Peyer's patch (tissue), 4 donors: Measurements from ENCODE around the gene OPA1. TPM values are rescaled to one million over a fixed set of nuclear protein-coding genes. Genes with fewer than 3 reads are reported as not detected.

Experiments
- DNase-seq, 3 donors: peaks; one replicate each; pipeline ENCODE4 v3.0.0-alpha.2; 2017 to 2019
- H3K27ac ChIP-seq, 4 donors: fragments of 200-600 bp; sonication (generic); one replicate each; pipeline ENCODE4 v1.5.1; 2016 to 2019
- H3K27me3 ChIP-seq, 2 donors: fragments of 200-600 bp; sonication (generic); one replicate each; pipeline ENCODE4 v1.5.1; 2019
- H3K36me3 ChIP-seq, 3 donors: fragments of 200-600 bp; sonication (generic); one replicate each; pipeline ENCODE4 v1.5.1; 2016 to 2019
- H3K4me1 ChIP-seq, 4 donors: fragments of 200-600 bp; sonication (generic); one replicate each; pipeline ENCODE4 v1.5.1; 2016 to 2019
- H3K4me3 ChIP-seq, 4 donors: fragments of 200-600 bp; sonication (generic); 1 replicate in 3 of 4; 2 replicates in 1 of 4; pipeline ENCODE4 v1.5.1; 2016 to 2019; ENCODE audit warnings: mild to moderate bottlenecking in 1 of 4
- H3K9me3 ChIP-seq, 4 donors: fragments of 200-600 bp; sonication (generic); one replicate each; pipeline ENCODE4 v1.5.1; 2016 to 2019; ENCODE audit warnings: mild to moderate bottlenecking in 1 of 4
- POLR2A ChIP-seq, 2 donors: fragments of 450-650 bp; IDR thresholded peaks; one replicate each; pipeline ENCODE4 v1.5.1; 2017; ENCODE audit warnings: antibody characterized with exemption in 2 of 2, mild to moderate bottlenecking in 2 of 2, moderate library complexity in 2 of 2
- total RNA-seq, 4 donors: library from RNA; depleted of rRNA; stranded (reverse); fragments of >200 nt; gene quantifications; one replicate each; pipeline ENCODE4 v1.1.0, GENCODE V29; 2016
- TF ChIP-seq, protein P1 (sequence below), 6 experiments: fragments of 450-650 bp in 4 of 6; fragments of 200-600 bp in 2 of 6; sonication (generic) in 1 of 6; IDR thresholded peaks; one replicate each; pipeline ENCODE4 v1.5.1; 2017 to 2019; ENCODE audit warnings: antibody characterized with exemption in 6 of 6, mild to moderate bottlenecking in 3 of 6, moderate library complexity in 1 of 6

The OPA1 gene
- total RNA-seq, 4 donors from 2014 or later = 66.9 to 89.1 (median 78.0) TPM

DNA sequence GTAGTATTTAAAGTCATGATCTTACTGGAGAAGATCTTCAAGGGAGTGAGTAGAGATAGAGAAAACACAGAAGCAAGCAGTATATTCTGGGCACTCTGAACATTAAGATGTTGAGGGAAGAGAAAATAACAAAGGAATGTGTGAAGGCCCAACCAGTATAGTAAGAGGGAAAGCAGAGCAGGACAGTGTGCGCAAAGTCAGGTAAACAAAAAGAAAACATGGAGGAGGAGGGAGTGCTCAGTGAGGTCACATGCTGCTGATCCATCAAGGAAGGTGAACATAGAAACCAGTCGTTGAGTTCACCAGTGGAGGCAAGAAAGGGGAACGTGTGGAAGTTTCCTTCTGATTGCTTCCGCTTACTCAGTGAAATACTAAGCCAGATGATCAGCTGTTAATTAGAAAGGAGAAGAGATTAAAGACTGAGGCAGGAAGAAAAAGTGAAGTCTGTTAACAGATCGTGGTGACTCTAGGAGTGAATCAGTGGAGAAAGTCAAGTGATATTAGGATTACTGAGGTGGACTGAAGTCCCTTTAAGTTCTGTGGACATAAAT, 47.2 kb downstream of the OPA1 start:
- no peak overlapping the region for H3K27ac ChIP-seq
- no peaks in the 10 kb centered on the region for H3K4me1 ChIP-seq
- no peak for DNase-seq
- H3K9me3 ChIP-seq = no peaks in the 10 kb centered on the region
- H3K36me3 ChIP-seq = peaks cover 0 to 66% (median 0%) of the 10 kb centered on the region in 3 donors
- H3K4me3 ChIP-seq = no peak overlapping the region
- no peak for TF ChIP-seq POLR2A (IDR thresholded peaks at IDR 0.05)
- TF ChIP-seq, protein P1, sequence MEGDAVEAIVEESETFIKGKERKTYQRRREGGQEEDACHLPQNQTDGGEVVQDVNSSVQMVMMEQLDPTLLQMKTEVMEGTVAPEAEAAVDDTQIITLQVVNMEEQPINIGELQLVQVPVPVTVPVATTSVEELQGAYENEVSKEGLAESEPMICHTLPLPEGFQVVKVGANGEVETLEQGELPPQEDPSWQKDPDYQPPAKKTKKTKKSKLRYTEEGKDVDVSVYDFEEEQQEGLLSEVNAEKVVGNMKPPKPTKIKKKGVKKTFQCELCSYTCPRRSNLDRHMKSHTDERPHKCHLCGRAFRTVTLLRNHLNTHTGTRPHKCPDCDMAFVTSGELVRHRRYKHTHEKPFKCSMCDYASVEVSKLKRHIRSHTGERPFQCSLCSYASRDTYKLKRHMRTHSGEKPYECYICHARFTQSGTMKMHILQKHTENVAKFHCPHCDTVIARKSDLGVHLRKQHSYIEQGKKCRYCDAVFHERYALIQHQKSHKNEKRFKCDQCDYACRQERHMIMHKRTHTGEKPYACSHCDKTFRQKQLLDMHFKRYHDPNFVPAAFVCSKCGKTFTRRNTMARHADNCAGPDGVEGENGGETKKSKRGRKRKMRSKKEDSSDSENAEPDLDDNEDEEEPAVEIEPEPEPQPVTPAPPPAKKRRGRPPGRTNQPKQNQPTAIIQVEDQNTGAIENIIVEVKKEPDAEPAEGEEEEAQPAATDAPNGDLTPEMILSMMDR (IDR thresholded peaks at IDR 0.05) = no peak
- no peaks in the 10 kb centered on the region for H3K27me3 ChIP-seq

DNA sequence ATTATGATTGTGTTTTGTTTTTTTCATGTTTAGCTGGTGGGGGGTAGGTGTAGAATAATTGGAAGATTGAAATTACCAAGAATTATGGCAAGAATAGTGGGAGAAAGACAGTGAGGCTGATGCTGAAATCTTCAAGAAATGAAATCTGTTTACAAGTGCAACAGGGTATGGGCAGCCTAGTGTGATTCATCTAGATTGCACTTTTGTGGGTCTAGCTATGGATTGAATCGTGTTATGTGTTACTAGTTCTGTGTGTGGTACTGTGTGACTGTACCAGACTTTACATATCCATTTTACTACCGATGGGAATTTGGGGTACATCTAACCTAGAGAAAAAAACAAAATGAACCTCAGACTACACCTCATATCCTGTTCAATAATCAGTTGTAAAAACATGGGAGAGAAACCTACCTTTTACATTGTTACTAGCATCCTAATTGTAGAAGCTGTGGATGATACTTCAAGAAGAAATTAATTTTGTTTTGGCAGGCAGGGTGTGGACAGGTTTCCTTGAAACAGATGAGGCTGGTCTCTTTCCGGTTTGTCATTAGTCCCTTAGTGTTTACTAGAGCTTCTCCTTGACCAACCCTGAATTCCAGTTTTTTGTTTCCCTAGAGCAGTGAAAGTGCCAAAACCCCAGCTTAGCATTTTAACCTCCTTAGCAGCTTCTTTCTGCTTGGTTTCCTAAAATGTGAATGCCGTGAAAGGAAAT, 47.9 kb downstream of the OPA1 start:
- Histone ChIP-seq H3K36me3 (peaks cover 0 to 69% (median 0%) of the 10 kb centered on the region in 3 donors), H3K4me1 (no peaks in the 10 kb centered on the region), H3K27me3 (no peaks in the 10 kb centered on the region), H3K9me3 (no peaks in the 10 kb centered on the region), H3K4me3 (no peak overlapping the region), H3K27ac (no peak overlapping the region)
- TF ChIP-seq POLR2A (IDR thresholded peaks at IDR 0.05) = no peak
- DNase-seq = no peak

DNA sequence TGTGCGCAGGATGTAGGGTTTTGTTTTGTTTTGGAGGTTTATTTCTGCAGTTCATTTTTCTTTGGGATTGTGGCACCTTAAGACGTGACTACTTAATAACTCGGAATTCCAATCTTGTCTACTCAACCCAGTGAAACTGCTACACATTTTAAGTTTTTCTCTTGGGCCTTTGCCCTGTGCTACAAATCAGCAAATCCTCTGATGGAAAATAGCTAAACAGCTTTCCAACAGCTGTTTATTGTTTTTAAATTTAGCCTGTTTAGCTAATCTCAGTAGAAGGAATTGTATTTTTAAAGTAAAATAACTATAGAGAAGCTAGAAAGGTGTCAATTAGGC, 48.4 kb downstream of the OPA1 start:
- Histone ChIP-seq H3K4me3 (no peak overlapping the region), H3K36me3 (peaks cover 0 to 68% (median 0%) of the 10 kb centered on the region in 3 donors), H3K4me1 (no peaks in the 10 kb centered on the region), H3K9me3 (no peaks in the 10 kb centered on the region), H3K27ac (no peak overlapping the region), H3K27me3 (no peaks in the 10 kb centered on the region)
- TF ChIP-seq, protein P1 (IDR thresholded peaks at IDR 0.05) = no peak
- no peak for DNase-seq

DNA sequence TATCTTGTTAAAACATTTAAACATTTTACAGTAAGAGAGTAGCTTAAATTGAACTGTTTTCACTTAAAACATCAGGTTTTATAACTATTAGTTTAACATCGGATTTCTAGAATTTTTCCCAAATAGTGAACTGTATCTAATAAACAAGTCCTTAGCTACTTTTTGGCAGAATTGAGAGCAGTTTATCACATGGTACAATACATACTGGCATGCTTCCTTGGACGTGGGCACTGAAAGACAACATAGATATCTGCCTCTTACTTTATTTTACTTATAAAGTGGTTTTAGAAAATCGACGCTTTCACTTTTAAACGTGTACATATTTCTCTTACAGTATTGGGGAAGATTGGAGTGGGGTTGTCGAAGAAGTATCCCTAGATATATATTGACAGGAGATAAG, 52.8 kb downstream of the OPA1 start:
- no peaks in the 10 kb centered on the region for H3K9me3 ChIP-seq
- no peak overlapping the region for H3K4me3 ChIP-seq
- H3K36me3 ChIP-seq = peaks cover 0 to 72% (median 0%) of the 10 kb centered on the region in 3 donors
- H3K27ac ChIP-seq = no peak overlapping the region
- no peaks in the 10 kb centered on the region for H3K27me3 ChIP-seq
- DNase-seq = no peak
- TF ChIP-seq, protein P1 (IDR thresholded peaks at IDR 0.05) = no peak
- TF ChIP-seq POLR2A (IDR thresholded peaks at IDR 0.05) = no peak
- no peaks in the 10 kb centered on the region for H3K4me1 ChIP-seq

DNA sequence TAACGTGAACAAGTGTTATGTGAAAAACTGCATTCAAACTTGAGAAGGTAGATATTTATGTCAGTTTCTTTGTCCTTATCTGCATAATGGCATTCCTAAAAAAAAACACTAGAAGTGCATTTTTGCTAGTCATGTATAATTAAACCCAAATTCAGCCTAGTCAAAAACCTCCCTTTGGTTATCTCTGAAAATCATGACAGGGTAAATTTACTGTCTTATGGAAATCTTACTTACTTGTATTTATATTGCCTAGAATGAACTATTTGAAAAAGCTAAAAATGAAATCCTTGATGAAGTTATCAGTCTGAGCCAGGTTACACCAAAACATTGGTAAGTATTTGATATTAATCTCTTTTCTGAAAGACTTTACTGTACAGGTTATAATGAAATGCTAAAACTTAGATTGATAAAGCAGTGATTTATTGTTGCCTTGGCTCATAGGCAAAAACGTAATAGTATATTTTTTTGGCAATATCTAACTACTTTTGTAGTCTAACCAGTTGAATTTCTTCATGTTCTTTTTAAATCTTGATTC, 55.6 kb downstream of the OPA1 start:
- H3K4me3 ChIP-seq = no peak overlapping the region
- no peaks in the 10 kb centered on the region for H3K4me1 ChIP-seq
- no peak for DNase-seq
- H3K36me3 ChIP-seq = peaks cover 0 to 69% (median 0%) of the 10 kb centered on the region in 3 donors
- no peaks in the 10 kb centered on the region for H3K27me3 ChIP-seq
- TF ChIP-seq POLR2A (IDR thresholded peaks at IDR 0.05) = no peak
- TF ChIP-seq, protein P1 (IDR thresholded peaks at IDR 0.05) = no peak
- H3K27ac ChIP-seq = no peak overlapping the region
- no peaks in the 10 kb centered on the region for H3K9me3 ChIP-seq

DNA sequence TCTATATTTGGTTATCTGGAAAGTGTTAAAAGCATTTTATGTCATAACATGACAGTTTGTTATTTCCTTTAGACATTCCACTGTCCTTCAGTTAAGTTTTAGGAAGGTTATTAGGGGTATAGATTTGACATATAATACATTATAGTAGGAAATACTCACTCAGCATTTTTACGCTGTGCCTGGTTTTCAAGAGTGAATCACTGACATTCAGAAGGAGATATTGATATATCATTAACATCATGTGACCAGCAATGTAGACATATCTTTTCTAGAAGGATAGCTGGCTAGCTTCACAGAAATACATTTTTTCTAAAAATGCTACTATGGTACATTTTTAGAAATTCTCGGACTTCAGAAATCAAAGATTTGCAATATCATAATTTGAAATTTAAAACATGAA, 57.6 kb downstream of the OPA1 start:
- no peak for DNase-seq
- Histone ChIP-seq H3K4me1 (no peaks in the 10 kb centered on the region), H3K27me3 (no peaks in the 10 kb centered on the region), H3K4me3 (no peak overlapping the region), H3K27ac (no peak overlapping the region), H3K9me3 (no peaks in the 10 kb centered on the region), H3K36me3 (peaks cover 0 to 65% (median 0%) of the 10 kb centered on the region in 3 donors)
- no peak for TF ChIP-seq POLR2A (IDR thresholded peaks at IDR 0.05)
- TF ChIP-seq, protein P1 (IDR thresholded peaks at IDR 0.05) = no peak
